Activated CD4-positive, CD25-positive, alpha-beta regulatory T cell treated with anti-CD3 and anti-CD28 coated beads, Interleukin-2, amount 50 U/mL, for 72 hours (primary cell): ENCODE results near the gene HOXA7.

ENCODE experiments used
- DNase-seq: peaks from one replicate; pipeline ENCODE4 v3.0.0; 2021

The HOXA7 gene

DNA sequence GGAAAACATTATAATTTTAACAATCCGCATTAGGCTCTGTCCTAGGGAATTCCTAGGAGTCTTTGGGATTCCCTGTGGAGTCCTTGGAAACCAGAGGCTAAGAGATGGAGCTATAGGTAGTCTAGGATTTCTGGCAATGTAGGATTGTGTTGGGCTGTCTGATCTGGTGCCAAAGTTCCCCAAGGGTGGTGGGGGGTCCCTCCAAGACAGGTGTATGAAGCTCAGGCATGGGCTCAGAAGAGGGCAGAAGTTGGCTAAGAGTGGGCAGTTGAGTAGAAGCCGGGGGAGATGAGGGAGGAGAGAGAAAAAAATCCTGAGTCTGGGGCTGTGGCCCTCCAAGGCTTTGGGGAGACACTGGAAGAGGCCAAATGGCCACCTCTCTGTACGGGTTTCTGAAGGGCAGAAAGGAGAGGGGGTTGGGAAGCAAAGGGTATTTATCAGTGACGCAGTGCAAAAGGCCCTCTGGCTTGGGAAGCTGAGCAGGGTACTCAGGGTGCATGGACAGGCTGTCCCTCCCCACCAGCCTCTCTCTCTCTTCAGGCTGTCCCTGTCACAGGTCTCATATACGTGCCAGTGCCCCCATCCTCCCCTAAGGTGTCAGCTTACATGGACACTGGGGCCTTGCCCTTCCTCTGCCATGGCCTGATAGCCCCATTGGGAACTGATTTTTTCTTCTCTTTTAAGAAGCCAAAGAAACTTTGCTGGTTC lies 9.8 kb downstream of the HOXA7 start:
- no peak for DNase-seq

DNA sequence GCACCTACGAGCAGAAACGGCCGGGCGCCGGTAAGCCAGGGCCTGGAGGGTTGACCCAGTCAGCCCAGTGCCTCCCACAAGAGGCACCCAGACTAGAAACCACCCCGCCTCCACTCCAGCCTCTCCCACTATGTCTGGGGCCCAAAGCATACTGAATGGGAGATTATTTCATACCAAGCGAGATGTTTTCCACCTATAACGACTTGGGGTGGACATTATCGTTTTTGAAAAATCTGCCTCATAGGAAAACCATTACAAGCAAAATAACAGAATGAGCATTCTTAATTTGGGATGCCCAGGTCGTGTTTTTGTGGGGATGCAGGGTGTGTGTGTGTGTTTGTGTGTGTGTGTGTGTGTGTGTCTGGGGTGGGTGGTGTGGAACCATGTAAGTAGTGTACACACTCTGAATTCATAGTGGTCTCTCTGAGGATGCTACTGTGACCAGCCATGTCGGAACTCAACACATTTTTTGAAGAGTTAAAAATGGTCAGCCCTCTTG lies 10.5 kb downstream of the HOXA7 start:
- DNase-seq: no peak

DNA sequence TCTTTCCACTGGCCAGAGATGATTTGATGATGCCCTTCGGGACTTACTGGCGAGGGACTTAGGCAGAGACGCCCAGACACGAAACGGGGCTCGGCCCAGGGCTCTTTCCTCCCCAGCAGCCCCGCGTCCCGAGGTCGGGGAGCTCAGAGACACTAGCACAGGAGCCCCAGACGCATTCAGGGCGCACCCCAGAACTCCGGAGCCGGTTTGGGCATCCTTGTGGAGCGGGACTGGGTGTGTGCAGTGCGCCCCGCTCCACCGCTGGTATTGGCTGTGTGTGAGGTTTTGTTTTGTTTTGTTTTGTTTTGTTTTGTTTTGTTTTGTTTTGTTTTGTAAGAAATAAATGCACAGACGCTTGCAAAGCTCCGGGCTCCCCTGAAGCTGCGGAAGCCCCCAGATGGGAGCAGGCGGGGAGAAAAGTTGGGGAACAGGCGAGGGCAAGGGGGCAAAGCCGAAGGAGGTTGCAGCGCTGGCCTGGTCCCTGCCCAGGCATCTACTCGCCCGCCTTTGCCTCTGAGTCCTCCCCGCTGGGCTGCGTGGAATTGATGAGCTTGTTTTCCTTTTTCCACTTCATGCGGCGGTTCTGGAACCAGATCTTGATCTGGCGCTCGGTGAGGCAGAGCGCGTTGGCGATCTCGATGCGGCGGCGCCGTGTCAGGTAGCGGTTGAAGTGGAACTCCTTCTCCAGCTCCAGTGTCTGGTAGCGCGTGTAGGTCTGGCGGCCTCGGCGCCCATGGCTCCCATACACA lies 11.1 kb downstream of the HOXA7 start:
- no peak for DNase-seq

DNA sequence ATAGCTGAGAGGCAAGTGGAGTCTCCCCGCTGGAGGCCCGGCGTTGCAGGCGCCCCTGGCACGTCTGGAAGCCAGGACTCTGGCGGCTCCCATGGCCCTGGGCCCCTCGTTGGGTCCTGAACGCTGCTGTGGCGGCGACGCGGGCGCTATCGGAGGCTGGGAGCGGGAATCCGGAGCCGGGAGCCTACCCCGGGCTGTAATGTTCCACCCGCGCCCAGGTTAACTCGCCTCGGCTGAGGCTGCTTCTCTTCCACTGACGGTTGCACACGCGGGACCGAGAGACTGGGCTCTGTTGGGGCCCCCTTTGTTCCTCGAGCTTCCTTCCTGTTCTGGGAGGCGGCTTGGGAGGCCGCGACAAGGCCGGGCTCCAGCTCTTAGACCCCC lies 11.7 kb downstream of the HOXA7 start:
- DNase-seq: no peak

DNA sequence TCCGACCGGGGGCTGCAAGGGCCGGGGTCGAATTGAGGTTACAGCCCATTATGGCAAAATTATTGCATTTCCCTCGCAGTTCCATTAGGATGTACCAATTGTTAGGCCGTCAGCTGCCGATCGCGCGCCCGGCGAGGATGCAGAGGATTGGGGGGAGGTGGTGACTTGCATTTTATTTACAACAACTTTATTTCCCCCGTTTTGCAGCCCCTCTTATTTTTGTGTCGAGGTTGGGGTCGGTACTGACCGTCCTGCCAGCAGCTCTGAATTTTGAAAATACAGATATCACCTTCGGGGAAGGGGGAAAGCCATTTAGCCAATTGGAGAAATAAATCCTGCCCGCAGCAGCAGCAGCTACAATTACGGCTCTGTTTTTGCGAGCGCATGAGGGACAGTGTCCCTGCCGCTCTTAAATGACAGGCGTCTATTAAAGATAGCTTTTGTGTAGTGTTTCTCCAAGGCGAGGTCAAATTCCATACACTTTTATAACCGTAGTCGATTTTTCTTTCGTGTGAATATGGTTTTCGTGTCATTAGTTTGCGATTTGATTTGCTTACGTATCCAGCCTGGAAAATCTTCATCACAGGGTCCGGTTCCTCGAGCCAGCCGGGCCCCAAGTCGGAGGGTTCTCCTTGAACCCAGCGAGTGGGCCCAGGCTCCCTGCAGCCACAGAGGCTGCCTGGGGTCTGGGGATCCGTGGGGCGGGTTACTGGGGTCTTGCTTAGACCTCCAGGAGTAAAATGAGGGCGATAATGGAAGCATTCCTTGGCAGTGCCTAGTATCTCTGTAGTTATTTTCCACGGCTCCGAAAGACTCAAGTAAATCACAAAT lies 12.3 kb downstream of the HOXA7 start:
- DNase-seq: no peak

DNA sequence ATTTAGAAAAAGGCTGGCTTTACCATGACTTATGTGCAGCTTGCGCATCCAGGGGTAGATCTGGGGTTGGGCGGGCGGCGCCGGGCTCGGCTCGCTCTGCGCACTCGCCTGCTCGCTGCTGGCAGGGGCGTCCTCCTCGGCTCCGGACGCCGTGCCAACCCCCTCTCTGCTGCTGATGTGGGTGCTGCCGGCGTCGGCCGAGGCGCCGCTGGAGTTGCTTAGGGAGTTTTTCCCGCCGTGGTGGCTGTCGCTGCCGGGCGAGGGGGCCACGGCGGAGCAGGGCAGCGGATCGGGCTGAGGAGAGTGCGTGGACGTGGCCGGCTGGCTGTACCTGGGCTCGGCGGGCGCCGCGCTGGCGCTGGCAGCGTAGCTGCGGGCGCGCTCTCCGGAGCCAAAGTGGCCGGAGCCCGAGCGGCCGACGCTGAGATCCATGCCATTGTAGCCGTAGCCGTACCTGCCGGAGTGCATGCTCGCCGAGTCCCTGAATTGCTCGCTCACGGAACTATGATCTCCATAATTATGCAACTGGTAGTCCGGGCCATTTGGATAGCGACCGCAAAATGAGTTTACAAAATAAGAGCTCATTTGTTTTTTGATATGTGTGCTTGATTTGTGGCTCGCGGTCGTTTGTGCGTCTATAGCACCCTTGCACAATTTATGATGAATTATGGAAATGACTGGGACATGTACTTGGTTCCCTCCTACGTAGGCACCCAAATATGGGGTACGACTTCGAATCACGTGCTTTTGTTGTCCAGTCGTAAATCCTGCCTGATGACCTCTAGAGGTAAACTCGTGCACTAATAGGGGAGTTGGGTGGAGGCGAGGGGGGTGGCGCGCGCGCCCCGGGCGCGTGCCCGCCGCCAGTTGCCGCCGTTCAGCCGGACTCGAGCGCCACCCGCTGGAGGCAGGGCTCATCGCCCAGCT lies 13.2 kb downstream of the HOXA7 start, which contains the start of gene HOXA5:
Gene HOXA5, minus strand, starts transcription at position 659 of the 927 bp plus-strand sequence. Its CDS starts 74 bp downstream, at position 585.
- no peak for DNase-seq

DNA sequence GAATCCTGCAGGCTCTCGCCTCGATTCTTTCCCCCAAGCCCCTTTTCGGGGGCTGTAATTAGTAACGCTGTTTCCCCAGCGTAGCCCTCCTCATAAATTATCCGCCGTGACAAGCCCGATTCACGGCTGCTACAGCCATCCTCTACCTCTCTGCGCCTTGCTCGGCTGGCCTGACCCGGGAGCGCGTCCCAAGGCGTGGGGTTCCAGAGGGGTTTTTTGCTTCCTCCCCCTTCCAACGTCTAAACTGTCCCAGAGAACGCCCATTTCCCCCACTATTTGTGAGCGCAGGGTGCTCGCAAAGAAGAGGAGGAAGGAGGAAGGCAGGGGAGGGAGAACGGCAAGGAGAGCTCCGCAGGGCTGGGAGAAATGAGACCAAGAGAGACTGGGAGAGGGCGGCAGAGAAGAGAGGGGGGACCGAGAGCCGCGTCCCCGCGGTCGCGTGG lies 13.9 kb downstream of the HOXA7 start:
- no peak for DNase-seq

DNA sequence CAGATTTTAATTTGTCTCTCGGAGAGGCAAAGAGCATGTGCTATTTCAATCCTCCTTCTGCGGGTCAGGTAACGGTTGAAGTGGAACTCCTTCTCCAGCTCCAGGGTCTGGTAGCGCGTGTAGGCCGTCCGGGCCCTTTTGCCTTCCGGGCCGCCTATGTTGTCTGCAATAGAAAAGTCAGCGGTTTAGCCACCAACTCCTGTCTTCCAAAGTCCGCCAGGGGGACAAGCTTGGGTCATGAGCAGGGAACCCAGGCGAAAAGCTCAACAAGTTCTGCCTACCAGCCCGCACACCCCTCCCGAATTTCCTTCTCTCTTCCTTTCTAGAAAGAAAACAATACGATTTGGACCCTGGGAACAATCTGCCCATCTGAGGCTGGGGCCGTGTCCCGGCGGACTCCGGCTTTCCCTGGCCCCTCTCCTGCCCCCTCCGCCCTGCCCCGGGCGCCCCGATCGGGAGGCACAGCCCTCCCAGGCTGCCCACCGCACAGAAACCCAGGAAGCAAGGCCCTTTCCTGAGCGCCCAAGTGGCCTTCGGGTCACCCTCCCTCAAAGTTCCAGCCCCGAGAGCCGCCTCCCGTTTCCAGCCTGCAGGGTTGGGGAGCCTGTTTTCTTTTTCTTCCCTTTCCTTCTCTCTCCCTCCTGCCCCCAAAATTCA lies 14.4 kb downstream of the HOXA7 start:
- DNase-seq: no peak

DNA sequence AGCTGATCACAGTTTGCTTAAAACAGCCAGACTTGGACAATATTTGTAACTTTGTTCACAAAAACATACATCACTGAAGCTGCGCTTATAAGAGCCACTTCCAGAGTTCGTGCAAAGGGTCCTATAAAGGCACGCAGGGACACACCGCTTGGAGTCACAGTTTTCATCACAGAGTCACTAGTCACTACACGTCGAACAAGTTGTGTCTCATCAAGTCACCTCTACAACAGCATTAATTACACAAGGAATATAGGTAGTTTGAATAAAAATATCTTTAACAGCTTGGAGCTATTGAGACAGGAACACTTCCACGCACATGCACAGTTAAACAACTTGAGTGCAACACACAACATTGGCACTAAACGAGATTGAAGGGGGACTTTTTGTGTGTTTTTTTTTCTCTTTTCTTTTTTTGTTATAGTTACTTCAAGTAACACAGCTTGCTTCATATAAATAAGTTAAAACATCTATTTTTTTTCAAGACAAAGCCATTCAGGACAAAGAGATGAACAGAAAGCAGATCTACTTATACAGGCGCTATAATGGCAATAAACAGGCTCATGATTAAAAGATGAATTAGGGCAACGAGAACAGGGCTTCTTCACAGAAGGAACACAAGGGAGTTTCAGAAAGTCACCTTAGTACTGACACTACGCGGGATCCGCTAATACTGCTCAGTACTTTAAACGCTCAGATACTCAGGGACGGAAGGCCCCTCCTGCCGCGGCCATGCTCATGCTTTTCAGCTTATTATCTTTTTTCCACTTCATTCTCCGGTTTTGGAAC lies 15.1 kb downstream of the HOXA7 start:
- DNase-seq: no peak

DNA sequence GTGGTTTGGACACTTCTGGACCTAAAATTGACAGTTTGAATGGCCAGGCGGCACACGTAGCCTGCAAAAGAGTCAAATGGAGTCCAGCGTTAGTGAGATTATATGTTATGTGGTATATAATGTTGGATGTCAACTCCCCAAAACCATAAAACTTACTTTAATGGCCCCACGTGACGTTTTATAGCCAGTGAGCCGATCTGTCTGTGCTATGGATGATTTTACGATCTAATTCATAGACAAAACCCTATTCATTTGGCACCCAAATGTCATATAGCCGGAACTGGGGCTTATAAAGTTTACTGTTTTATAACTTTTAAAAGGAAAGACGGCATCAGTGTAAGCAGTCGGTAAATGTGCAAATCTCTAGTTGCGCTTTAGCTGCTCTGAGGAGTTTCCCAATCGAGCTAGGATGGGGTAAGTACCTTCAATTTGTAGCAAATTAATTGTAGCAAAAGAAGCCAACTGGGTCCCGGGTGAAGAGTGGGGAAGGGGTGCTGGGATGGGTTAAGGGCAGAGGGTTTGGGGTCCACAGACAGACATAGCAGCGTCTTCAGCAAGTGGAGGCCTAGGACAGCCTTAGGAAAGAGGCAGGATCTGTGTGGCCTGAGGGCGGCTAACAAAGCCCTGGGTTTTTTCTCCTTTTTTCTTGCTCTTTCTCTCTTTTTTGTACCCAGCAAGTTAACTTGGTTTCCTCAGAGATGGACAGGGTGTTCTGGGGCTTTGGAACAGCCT lies 16.2 kb downstream of the HOXA7 start:
- no peak for DNase-seq

DNA sequence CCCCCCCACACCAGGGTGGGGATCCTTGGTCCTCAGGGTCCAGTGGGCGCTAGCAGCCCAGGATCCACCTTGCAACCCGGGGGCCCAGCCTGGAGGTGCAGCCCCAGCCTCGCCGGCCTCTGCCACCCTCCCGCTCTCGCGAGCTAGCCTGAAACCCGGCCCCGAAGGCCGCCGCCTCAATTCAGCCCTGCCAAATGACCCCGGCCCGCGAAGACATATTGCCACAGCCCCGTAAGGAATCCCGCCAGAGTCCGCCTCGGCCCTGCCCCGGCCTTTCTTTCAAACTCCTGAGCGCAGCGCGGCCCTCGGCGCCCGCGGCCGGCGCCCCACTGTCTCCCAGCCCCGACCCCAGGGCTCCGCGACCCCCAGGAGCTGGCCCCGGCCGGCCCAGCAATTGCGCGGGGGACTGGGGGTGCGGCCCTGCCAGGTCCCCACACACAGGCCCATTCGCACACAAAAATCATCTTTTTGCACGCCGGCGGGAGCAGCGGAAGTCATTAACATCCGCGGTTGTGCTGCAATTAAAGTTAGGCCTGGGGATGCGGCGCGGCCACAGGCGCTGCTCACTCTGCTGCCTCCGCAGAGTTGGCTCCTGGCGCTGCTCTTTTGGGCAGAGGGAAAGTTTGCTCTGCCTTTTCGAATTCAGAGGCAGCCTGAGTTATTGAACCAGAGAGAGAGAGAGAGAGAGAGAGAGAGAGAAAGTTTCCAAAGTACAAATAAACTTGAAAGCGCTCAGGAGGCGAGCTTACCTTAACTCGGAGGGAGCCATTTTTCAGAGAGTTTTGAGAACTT lies 16.9 kb downstream of the HOXA7 start:
- no peak for DNase-seq

DNA sequence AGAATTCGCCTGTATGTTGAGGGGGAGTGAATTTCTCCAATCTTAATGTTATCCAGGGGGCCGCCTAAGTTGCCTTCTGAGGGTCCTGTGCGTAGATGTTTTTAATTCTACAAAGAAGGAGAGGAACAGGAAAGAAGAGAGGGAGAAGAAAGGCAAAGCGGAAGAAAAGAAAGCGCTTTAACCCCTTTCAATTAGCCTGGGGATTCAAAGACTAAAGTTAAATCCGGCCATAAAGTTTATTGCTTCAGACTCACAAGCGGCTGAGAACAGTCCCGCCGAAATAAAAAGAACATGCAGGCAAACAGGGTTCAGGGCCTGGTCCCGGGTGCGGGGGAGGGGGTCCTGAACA lies 17.5 kb downstream of the HOXA7 start:
- no peak for DNase-seq

DNA sequence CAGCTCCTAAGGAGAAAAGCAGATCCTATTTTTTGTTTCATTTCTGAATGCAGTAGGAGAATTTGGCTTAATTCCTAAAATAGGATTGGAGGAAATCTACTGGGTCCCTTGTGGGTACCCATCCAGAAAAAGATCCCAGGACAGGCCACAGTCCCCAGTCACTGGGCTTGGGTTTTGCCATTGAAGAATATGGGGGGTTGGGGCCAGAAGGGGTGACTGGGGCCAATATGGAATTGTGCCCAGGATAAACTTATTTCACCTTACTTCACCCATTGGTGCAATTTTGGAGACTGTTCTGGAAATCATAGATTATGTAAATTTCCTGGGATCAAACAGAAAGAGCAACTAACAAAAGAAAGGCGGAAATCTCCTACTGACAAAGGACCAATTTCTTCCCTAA lies 18.0 kb downstream of the HOXA7 start:
- no peak for DNase-seq

DNA sequence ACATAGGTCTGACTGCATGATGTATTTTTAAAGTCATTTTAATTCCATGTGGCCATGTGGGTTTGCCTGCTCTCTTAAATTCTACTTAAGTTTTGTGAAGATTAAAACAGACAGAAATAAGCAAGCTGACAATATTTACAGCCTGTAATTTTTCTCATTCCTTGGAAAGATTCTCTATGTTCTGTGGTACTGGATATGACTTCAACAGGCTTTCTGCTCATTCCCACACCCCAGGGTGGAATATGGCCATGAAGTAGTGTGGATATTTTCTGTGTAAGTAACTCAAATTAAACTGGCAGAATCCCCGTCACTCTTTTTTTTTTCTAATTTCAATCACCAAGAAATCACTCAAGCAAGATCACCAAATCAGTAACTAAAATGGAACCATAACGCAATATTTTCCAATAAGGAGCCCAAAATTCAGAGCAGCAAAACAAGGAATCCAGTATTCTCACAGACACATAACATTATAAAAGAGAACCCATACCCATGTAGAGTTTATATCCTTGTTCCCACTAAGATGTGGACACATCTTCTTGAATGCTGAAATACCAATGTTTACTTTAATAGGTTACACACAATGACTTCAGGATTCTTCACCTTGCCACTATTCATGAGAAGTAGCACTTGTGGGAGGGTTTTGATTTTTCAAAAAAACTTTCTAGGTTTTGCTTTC lies 18.7 kb downstream of the HOXA7 start:
- no peak for DNase-seq

DNA sequence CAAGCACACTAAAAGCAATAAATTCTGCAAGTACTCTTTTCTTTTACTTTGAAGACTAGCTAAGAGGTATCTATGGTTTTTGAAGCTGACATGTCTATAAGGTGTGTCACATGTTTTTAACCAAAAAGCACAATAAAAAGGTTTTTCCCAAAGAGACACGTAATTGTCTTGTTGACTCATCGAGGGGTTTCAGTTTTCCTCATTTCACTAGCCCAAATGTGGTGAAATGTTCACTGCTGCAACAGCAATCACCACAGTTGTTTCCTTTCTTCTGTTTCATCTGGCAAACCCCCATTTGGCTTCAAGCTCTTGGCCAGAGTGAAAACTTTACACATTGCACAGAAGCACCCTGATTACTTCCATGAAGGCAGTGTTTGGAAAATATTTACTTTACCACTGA lies 22.1 kb downstream of the HOXA7 start:
- no peak for DNase-seq

DNA sequence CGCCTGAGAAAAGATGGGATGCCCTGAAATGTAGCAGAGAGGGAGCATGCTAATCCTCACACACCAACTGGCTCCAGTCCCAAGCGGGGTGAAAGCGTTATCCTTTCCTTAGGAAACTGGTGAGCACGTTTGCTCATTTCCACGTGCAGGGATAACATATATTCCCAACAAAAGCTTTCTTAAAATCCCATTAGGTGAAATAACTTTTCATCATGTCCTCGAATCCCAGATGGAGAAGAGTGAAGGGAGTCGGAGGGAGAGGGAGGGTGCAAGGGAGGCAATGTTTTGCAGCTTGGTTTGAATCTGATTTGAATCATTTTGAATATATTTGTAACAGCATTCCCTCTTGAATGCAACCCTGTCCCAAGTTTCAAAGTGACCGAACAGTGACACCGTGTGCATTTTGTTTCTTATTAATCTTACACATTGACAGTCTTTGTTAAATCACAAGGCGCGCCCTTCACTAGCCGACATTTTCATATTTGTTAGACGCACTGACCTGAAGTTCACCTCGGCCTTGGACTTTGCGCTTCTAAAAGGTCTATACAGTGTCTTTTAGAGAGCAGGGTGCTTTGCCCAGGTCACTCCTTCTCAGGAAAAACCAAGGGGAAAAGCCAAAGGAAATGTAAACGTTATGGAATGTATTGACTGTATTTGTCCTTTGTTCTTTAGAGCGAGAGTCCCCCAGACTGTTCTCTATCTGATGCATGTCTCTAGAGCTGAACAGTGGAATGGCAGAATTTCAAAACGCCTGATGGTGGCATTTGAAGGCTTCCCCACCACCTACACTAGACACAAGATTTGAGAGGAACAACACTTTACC lies 22.9 kb downstream of the HOXA7 start:
- DNase-seq: no peak

DNA sequence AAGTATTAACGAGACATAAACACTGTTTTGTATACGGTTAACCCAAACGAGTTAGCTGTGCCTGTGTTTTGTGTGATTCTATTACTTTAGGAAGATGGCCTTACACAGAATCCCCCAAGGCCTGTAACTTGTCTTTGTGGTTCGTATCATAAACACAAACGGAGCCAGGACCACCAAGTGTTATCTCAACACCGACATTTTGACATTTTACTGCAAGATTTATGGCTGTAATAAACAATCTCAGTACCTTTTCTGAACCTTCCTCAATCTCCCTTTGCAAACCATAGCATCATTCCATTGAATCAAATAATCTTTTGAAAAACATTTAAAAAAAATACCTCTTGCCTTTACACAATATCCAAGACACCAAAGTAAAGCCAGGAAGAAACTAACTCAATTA lies 23.5 kb downstream of the HOXA7 start:
- DNase-seq: no peak

DNA sequence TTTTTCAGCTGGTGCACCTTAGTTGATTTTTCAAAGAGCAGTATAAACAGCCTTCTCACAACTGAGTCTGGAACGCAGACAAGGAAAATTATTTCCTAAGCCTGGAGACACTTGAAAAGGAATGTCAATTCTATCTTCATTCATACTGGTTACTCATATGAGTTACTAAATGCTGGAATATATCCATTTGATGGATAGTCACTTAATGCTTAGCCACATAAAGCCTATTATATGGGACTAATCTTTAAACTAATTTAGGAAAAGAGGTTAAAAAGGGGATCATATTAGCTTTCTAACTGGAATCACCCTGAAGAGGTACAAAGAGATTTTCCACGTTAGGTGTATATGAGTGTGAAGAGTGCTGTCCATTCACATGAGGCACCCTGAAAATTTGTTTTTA lies 24.3 kb downstream of the HOXA7 start:
- no peak for DNase-seq
